HG02981 (cell line): ENCODE measurements around the gene KRT38.
"Not testable (repeated sequence)": the region's sequence is repeated elsewhere in the genome, so short reads cannot be mapped to it uniquely, and the experiment has no call there.

Experiments used
- ATAC-seq: cut with Tn5 transposase; IDR thresholded peaks from one replicate; pipeline ENCODE4 v1.9.1; 2021; ENCODE audit warnings: mild to moderate bottlenecking, moderate library complexity; ENCODE audit not compliant: unreplicated experiment

The KRT38 gene

GRCh38 chr17:41424111-41424635, 16.6 kb downstream of the KRT38 start, which contains the start of gene KRT37:
KRT37 (minus strand) TSS chr17:41424585; CDS start chr17:41424523, 62 bp downstream.
- no peak for ATAC-seq

DNA sequence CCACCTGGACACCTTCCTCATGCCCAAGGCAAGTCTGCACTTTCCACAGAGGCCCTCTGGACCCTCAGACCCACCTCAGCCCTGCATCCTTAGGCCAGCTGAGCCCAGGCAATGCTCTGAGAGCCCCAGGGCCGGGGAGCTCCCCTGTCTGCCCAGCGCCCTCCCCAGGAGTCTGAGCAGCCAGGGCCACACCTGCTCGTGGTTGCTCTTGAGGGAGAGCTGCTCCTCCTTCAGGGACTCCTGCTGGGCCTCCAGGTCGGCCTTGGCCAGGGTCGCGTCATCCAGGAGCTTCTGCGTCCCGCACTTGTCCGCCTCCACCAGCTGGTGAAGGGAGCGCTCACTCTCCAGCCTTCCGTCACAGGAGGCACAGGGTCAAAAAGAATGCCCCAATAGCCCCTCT, 18.2 kb downstream of the KRT38 start:
- not testable (repeated sequence) for ATAC-seq

DNA sequence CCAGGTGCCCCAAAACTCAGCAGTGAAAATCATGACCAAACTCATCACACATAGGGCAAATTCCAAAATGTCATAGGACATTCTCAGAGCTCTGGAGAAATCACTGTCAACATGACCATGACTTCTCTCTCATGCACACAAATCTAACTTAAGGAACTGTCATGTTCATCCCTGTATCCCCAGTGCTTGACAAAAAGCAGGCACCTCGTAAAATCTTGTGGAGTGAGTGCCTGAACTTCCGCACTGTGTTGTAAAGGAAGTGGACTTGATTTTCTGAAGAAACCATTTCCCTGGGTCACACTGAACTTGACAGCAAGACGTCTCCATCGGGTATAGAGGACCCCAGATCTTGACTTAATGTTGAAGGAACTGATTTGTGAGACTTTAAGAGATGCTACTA, 19.2 kb downstream of the KRT38 start:
- no peak for ATAC-seq

DNA sequence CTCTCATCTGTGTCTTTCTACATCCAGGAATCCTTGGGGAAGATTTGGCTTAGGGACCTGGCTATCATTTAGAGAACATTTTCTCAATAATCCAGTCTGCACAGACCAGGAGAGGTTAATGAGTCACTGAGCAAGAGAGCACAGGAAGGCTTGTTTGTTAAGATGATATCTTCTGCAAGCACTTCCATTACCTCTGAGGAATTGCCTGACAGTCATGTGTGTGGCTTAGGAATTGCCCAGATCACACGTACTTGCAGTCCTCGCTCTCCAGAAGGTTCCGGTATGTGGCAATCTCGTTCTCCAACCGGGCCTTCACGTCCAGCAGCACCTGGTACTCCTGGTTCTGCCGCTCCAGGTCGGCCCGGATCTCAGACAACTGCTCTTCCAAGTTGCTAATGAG, 19.7 kb downstream of the KRT38 start:
- ATAC-seq: no peak

GRCh38 chr17:41420134-41420533, 20.6 kb downstream of the KRT38 start:
- ATAC-seq: no peak

DNA sequence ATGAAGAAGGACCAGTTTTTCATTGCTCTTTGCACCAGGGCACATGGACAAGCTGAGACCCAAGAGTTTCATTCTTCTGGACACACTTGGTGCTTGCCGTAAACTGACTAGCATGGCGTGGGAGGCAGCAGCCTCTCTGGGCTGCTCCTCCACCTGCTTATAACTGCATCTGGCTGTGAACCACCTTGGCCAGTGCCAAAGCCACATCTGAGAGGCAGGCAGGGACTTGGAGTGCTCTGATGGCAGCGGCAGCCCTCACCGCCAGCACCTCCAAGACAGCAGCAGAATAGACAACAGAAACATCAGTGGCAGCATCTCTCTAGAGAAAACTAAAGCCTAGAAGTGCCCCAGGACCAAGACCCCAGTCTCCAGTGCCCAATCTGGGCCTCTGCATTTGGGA, 21.1 kb downstream of the KRT38 start:
- no peak for ATAC-seq

DNA sequence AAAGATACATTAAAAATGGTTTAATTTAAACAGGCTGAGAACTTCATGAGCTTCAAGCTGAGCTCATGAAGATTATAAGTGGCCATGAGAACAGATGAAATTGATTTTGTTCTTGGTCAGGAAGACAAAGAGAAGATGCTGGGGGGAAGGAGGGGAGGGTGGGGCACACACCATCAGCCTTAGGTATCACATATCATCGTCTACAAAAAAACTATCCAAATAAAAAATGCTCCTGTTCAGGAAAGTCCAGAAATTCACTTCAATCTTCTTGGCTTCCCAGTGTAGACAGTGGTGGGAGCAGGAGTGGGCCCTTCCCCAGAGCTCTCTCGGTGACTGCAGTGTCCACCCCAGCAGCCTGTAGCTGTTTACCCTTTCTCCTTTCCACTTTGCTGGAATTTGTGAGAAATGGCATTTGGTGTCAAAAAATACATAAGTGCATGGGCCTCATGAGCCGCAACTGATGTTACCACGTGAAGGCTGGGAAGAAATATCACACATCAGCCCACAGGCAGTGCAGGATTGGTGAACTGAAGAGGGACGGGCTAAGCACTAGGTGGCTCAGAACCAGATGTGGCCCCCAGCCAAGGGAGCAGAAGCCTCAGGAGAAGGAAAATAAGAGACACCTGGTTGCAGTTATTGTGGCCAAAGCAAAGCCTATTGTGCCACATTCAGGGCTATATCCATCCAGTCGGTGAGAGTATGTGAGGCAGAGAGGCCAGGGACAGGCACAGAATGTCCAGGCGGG, 22.5 kb downstream of the KRT38 start:
- no peak for ATAC-seq

GRCh38 chr17:41417576-41418015, 23.2 kb downstream of the KRT38 start:
- no peak for ATAC-seq

DNA sequence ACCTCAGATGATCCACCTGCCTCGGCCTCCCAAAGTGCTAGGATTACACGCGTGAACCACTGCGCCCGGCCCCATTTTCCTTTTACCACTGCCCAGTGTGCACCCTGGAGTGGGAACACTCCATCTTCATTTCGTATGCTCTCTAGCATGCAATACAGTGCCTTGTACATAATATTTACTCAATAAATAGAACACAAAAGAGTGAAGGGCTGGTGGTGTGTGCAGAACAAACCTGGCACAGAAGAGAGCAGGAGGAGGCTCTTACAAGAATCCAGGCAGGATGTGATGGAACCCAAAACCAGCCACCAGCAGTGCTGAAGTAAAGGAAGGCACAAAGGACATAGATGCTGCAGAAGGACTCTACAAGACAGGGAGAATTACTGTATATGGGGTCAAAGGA, 23.7 kb downstream of the KRT38 start:
- ATAC-seq: no peak

GRCh38 chr17:41416479-41416878, 24.3 kb downstream of the KRT38 start:
- ATAC-seq: no peak

DNA sequence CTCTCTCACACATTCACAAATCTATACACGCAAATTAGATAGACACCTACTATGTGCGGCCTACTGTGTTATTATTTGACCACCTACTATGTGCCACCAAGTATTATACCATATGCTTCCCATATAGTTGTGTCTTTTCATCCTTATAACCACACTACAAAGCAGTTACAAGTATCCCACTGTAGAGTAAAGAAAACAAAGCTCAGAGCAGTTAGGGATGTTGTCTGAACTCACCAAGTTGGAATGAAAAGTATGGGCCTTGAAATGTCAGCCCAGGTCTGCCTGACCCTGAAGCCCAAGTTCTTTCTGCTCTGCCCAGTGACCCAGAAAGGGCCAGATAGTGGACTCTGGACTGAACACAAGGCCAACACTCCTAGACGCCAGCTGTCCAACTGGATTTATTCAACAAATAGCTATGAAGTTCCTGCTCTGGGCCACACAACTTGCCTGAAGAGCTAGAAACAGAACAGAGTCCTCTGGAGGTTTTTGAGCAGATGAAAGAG, 24.9 kb downstream of the KRT38 start:
- no peak for ATAC-seq

GRCh38 chr17:41415411-41415810, 25.4 kb downstream of the KRT38 start:
- ATAC-seq: no peak

- ATAC-seq: no peak
Measured at GRCh38 chr17:41413982-41414381, 26.8 kb downstream of the KRT38 start.

GRCh38 chr17:41413353-41413957, 27.3 kb downstream of the KRT38 start:
- ATAC-seq: no peak

DNA sequence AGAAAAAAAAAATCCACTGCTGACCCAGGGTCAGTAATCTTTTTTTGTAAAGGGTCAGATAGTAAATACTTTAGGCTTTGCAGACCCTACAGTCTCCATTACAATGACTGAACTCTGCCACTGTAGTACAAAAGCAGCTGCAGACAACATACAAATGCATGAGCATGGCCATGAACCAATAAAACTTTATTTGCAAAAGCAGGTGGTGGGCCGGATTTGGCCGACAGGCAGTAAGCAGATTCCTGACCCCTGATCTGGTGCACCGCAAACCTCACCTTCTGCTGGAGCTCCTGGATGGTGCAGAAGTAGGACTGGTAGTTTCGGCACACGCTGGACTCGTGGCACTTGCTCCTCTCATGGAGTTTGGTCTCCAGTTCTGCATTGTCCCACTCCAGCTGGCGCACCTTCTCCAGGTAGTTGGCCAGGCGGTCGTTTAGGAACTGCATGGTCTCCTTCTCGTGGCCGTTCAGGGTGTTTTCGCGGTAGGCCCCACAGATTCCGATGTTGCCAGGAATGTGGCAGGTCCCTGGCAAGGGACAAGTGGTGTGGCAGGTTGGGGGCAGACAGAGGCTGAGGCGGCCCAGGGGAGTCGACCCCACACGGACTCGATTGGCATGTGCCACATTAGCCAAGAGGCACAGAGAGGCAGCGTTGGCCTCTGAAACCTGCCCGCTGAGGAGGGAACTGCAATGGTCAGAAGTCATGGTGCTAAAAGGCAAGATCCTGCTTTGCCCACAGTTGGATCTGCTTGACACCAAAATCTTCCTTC, 29.5 kb downstream of the KRT38 start:
- no peak for ATAC-seq

GRCh38 chr17:41407226-41407625, 33.6 kb downstream of the KRT38 start:
- ATAC-seq: no peak

DNA sequence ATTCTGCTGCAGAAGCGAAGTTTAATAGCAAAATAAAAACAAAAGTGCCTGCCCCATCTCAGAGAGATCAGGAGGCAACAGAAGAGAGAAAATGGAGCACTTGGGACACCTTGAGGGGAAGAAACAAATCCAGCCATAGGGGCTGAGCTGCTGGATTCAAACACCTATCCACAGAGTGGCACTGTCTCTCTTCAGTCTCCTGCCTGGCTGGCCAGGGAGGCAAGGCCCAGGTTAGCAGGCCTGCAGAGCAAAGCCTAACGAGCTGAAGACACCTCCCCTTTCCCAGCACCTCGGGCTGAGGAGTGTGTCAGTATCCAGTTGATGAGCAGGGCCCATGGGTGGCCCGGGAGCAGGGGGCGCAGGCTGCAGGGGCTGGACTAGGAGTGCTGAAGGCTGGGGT, 34.6 kb downstream of the KRT38 start:
- ATAC-seq: no peak

DNA sequence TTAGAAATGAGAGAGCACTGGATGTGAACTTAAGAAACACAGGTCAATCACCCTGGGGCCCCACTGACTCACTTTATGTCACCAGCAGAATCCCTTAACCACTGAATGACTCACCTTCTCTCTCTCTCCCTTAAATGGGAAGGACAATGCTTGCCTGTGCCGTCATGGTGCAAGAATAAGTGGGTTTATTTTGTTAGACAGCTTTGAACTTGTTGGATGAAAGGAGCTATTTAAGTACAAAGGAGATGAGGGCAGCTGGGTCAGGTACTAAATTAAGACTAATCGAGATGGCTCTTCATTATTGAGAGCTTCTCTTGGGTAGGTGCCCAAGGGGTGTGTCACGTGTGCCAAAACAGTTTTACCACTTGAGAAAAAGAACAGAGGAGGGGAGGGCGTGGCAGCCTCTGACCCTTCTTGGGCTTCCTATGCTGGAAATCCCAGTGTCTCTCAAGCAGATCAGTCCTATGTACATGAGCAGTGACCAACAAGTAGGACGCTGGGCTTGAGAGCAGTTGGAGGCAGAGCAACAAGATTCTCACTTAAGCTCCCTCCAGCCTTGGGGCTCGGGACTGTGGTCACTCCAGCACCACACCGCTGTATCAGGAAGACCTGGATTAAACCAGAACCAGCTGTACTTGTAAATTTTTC, 36.6 kb downstream of the KRT38 start:
- no peak for ATAC-seq

DNA sequence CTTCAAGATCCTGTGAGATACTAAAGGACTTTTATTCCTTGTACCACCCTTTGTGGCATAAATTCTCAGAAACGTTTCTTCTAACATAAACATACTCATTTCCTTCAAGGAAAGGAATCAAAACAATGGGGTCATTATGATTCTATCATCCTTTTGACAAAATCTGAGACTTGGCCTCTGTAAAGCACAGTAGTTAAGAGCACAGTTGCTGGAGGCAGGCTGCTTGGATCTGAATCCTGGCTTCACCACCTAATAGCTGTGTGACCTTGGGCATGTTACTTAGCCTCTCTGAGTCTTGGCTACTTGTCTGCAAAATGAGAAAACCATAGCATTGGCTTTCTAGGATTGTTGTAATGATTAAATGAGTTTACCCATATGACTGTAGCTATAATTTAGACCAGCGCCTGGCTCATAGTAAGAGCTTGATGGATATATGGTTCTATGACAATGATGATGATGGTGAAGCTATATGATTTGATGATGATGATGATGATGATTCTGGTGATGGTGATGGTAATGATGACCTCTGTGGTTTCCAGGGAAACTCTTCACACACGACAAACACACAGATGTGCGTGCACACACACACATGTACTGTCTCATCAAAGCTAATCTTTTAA, 37.3 kb downstream of the KRT38 start:
- no peak for ATAC-seq

DNA sequence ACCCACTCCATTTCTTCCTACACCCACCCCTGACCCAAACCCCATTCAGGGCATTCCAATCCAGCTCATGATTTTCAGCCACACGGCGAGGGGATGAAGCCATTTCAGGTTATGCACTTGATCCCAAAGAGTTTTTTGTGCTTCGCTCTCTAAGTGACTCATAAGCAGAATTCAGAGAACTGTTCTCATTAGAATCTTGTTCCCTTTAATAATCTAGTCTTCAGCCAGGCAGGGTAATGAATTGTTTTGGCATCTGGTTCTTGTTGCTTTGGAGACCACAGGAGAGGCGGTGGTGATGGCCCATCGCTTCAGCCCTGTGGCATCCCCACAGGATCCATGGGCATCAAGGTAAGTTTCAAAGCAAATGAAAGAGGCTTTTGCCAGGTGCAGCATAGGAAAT, 38.6 kb downstream of the KRT38 start:
- no peak for ATAC-seq
